Skeletal muscle tissue (tissue), 4 donors: ENCODE data around the gene CAMK1D. TPM values are rescaled to one million over a fixed set of nuclear protein-coding genes. Genes with fewer than 3 reads are reported as not detected.

Experiments used
- H3K27ac ChIP-seq: one replicate; pipeline ENCODE4 v1.7.0; 2013; ENCODE audit warnings: mild to moderate bottlenecking, low read depth, low read length, inconsistent platforms
- H3K27me3 ChIP-seq, 3 donors: one replicate each; pipeline ENCODE4 v1.7.0; 2013; ENCODE audit warnings: low read length in 3 of 3; ENCODE audit not compliant: control insufficient read depth in 3 of 3, insufficient read depth in 3 of 3
- H3K36me3 ChIP-seq, 3 donors: one replicate each; pipeline ENCODE4 v1.7.0; 2013; ENCODE audit warnings: low read length in 3 of 3; ENCODE audit not compliant: control insufficient read depth in 3 of 3, insufficient read depth in 3 of 3
- H3K4me1 ChIP-seq, 3 donors: one replicate each; pipeline ENCODE4 v1.7.0; 2013; ENCODE audit warnings: low read length in 3 of 3, mild to moderate bottlenecking in 3 of 3; ENCODE audit not compliant: control insufficient read depth in 3 of 3, insufficient read depth in 3 of 3
- H3K4me3 ChIP-seq, 3 donors: one replicate each; pipeline ENCODE4 v1.7.0; 2013; ENCODE audit warnings: low read length in 3 of 3
- H3K9ac ChIP-seq, 3 donors: one replicate each; pipeline ENCODE4 v1.7.0; 2013; ENCODE audit warnings: low read length in 3 of 3, mild to moderate bottlenecking in 3 of 3, moderate library complexity in 2 of 3, low read depth in 1 of 3
- H3K9me3 ChIP-seq, 3 donors: one replicate each; pipeline ENCODE4 v1.7.0; 2013; ENCODE audit warnings: low read length in 3 of 3; ENCODE audit not compliant: control insufficient read depth in 3 of 3
- total RNA-seq: library from RNA; depleted of rRNA; stranded (reverse); fragments of >200 nt; gene quantifications from one replicate; pipeline ENCODE4 v1.2.3, GENCODE V29; 2014
- donor health status: Osteomylitis.

CAMK1D gene
- total RNA-seq, 1 donor from 2014 or later = 2.1 TPM

GRCh38 chr10:12469345-12469744 lies 120.0 kb downstream of the CAMK1D start:
- H3K4me3 ChIP-seq = no peak overlapping the region
- no peak overlapping the region for H3K27ac ChIP-seq
- H3K4me1 ChIP-seq = no peaks in the 10 kb centered on the region
- H3K27me3 ChIP-seq = no peaks in the 10 kb centered on the region
- H3K9me3 ChIP-seq = no peaks in the 10 kb centered on the region
- H3K9ac ChIP-seq = no peak overlapping the region
- no peaks in the 10 kb centered on the region for H3K36me3 ChIP-seq

- Histone ChIP-seq H3K9me3 (no peaks in the 10 kb centered on the region), H3K9ac (no peak overlapping the region), H3K27ac (no peak overlapping the region), H3K4me1 (no peaks in the 10 kb centered on the region), H3K27me3 (no peaks in the 10 kb centered on the region), H3K4me3 (no peak overlapping the region), H3K36me3 (no peaks in the 10 kb centered on the region)
Observed at GRCh38 chr10:12470719-12471118, 121.4 kb downstream of the CAMK1D start.

GRCh38 chr10:12471135-12471534 lies 121.8 kb downstream of the CAMK1D start:
- Histone ChIP-seq H3K27ac (no peak overlapping the region), H3K27me3 (no peaks in the 10 kb centered on the region), H3K9me3 (no peaks in the 10 kb centered on the region), H3K4me3 (no peak overlapping the region), H3K36me3 (no peaks in the 10 kb centered on the region), H3K9ac (no peak overlapping the region), H3K4me1 (no peaks in the 10 kb centered on the region)

- H3K9ac ChIP-seq = no peak overlapping the region
- H3K27ac ChIP-seq = no peak overlapping the region
- H3K36me3 ChIP-seq = no peaks in the 10 kb centered on the region
- no peak overlapping the region for H3K4me3 ChIP-seq
- H3K9me3 ChIP-seq = peaks cover 0 to 2% (median 0%) of the 10 kb centered on the region in 3 donors
- no peaks in the 10 kb centered on the region for H3K4me1 ChIP-seq
- H3K27me3 ChIP-seq = no peaks in the 10 kb centered on the region
Observed at GRCh38 chr10:12473491-12473890, 124.1 kb downstream of the CAMK1D start.

- H3K9ac ChIP-seq = no peak overlapping the region
- no peak overlapping the region for H3K27ac ChIP-seq
- H3K4me3 ChIP-seq = no peak overlapping the region
- no peaks in the 10 kb centered on the region for H3K36me3 ChIP-seq
- H3K9me3 ChIP-seq = peaks cover 0 to 2% (median 0%) of the 10 kb centered on the region in 3 donors
- no peaks in the 10 kb centered on the region for H3K4me1 ChIP-seq
- H3K27me3 ChIP-seq = no peaks in the 10 kb centered on the region
Observed at GRCh38 chr10:12474727-12475412, 125.5 kb downstream of the CAMK1D start.

GRCh38 chr10:12476656-12477055 lies 127.3 kb downstream of the CAMK1D start:
- H3K27me3 ChIP-seq = no peaks in the 10 kb centered on the region
- H3K27ac ChIP-seq = no peak overlapping the region
- H3K4me3 ChIP-seq = no peak overlapping the region
- H3K9me3 ChIP-seq = peaks cover 0 to 2% (median 0%) of the 10 kb centered on the region in 3 donors
- H3K9ac ChIP-seq = no peak overlapping the region
- no peaks in the 10 kb centered on the region for H3K4me1 ChIP-seq
- no peaks in the 10 kb centered on the region for H3K36me3 ChIP-seq

GRCh38 chr10:12479437-12479844 lies 130.1 kb downstream of the CAMK1D start:
- no peaks in the 10 kb centered on the region for H3K36me3 ChIP-seq
- H3K27me3 ChIP-seq = no peaks in the 10 kb centered on the region
- no peak overlapping the region for H3K27ac ChIP-seq
- peaks cover 2 to 6% (median 4%) of the 10 kb centered on the region in 3 donors for H3K4me1 ChIP-seq
- H3K9ac ChIP-seq = no peak overlapping the region
- H3K9me3 ChIP-seq = peaks cover 0 to 2% (median 0%) of the 10 kb centered on the region in 3 donors
- H3K4me3 ChIP-seq = no peak overlapping the region

- Histone ChIP-seq H3K27me3 (no peaks in the 10 kb centered on the region), H3K27ac (no peak overlapping the region), H3K36me3 (no peaks in the 10 kb centered on the region), H3K4me1 (peaks cover 7 to 9% (median 8%) of the 10 kb centered on the region in 3 donors), H3K9ac (no peak overlapping the region), H3K4me3 (no peak overlapping the region), H3K9me3 (peaks cover 0 to 2% (median 0%) of the 10 kb centered on the region in 3 donors)
Observed at GRCh38 chr10:12479924-12480323, 130.6 kb downstream of the CAMK1D start.

- Histone ChIP-seq H3K4me3 (no peak overlapping the region), H3K27ac (no peak overlapping the region), H3K36me3 (no peaks in the 10 kb centered on the region), H3K9me3 (peaks cover 0 to 2% (median 0%) of the 10 kb centered on the region in 3 donors), H3K27me3 (no peaks in the 10 kb centered on the region), H3K4me1 (peaks cover 9 to 13% (median 10%) of the 10 kb centered on the region in 3 donors), H3K9ac (no peak overlapping the region)
Observed at GRCh38 chr10:12480440-12480839, 131.1 kb downstream of the CAMK1D start.

- peaks cover 0 to 2% (median 0%) of the 10 kb centered on the region in 3 donors for H3K9me3 ChIP-seq
- no peak overlapping the region for H3K9ac ChIP-seq
- no peak overlapping the region for H3K4me3 ChIP-seq
- peaks cover 9 to 14% (median 11%) of the 10 kb centered on the region in 3 donors for H3K4me1 ChIP-seq
- no peaks in the 10 kb centered on the region for H3K36me3 ChIP-seq
- no peaks in the 10 kb centered on the region for H3K27me3 ChIP-seq
- H3K27ac ChIP-seq = no peak overlapping the region
Observed at GRCh38 chr10:12481924-12482323, 132.6 kb downstream of the CAMK1D start.
